Right cardiac atrium (tissue), 5 donors: ENCODE results near the gene CRB2. TPM values are rescaled to one million over a fixed set of nuclear protein-coding genes. Genes with fewer than 3 reads are reported as not detected.

Source experiments
- ATAC-seq, 2 donors: fragments of 200-7000 bp; cut with Tn5 transposase; one replicate each; pipeline versions ENCODE4 v1.8.0 to v1.9.1; 2020; ENCODE audit warnings: moderate library complexity in 2 of 2, mild to moderate bottlenecking in 1 of 2
- DNase-seq, 3 donors: peaks; one replicate each; pipeline ENCODE4 v3.0.0-alpha.2; 2020
- H3K27ac ChIP-seq: one replicate; pipeline ENCODE4 v1.5.1; 2013; ENCODE audit warnings: mild to moderate bottlenecking, low read length, control low read depth, moderate library complexity
- H3K27me3 ChIP-seq: one replicate; pipeline ENCODE4 v1.6.1; 2013; ENCODE audit not compliant: control insufficient read depth, insufficient read depth
- H3K4me1 ChIP-seq: one replicate; pipeline ENCODE4 v1.6.1; 2013; ENCODE audit warnings: low read length; ENCODE audit not compliant: control insufficient read depth, insufficient read depth
- H3K4me3 ChIP-seq: one replicate; pipeline ENCODE4 v1.5.1; 2013; ENCODE audit warnings: low read length, control low read depth
- H3K9me3 ChIP-seq: one replicate; pipeline ENCODE4 v1.6.1; 2013; ENCODE audit warnings: low read length; ENCODE audit not compliant: control insufficient read depth
- WGBS: extraction: QIAGEN DNeasy Blood & Tissue Kit; methylation state at CpG from one replicate; pipeline ENCODE4 v1.1.7; 2013; 5-methylcytosine and 5-hydroxymethylcytosine counted together
- intact Hi-C, 4 donors: fragments of 100-400 bp; cut with DNase I; formaldehyde crosslinking; loops; one replicate each; pipeline versions ENCODE4 v1.11.0 to v1.14.0; 2022 to 2023
- polyA plus RNA-seq: library from polyadenylated mRNA; stranded (reverse); fragments of 200-250 nt; gene quantifications from one replicate; pipeline ENCODE4 v1.2.3, GENCODE V29; 2013
- total RNA-seq, 4 donors: library from RNA; stranded (reverse); fragmentation: NEBNext Ultra II Directional; extraction: Animal tissue kit (Norgen Biotek cat#: 25700); gene quantifications; one replicate each; pipeline ENCODE4 v1.2.1, GENCODE V29; 2021
- donor health status: healthy with polysubstance abuse.
- donor health status: DM: no; HTN: yes; CAD: no.
- donor health status: DM: no; HTN: no; CAD: no.
- donor health status: DM: no; HTN: yes; CAD: no; lungs with severe emphysema.
- donor health status: DM: yes; HTN: yes; CAD: no.

The CRB2 gene
- total and polyA plus RNA-seq, 5 donors, result 0.02 to 0.26 (median 0.16) TPM; not detected in 1

- ATAC-seq (peak; percentile 4 to 23), DNase-seq (peak in 1 of 3 donors; percentile 36)
- peaks cover 3% of the 10 kb centered on the region for H3K4me1 ChIP-seq
- no peak overlapping the region for H3K4me3 ChIP-seq
- WGBS, result 72% methylated on average over 21 of the region's 21 CpGs
- H3K27me3 ChIP-seq, result no peaks in the 10 kb centered on the region
- intact Hi-C loops, result no loop called here
- H3K27ac ChIP-seq, result no peak overlapping the region
- no peaks in the 10 kb centered on the region for H3K9me3 ChIP-seq
These were observed 21.4 kb downstream of the CRB2 start for GRCh38 chr9:123377211-123377971.

GRCh38 chr9:123378025-123378424 is 22.0 kb downstream of the CRB2 start:
- intact Hi-C loops, result no loop called here
- ATAC-seq (no peak), DNase-seq (peak in 2 of 3 donors; percentile 49 to 65)
- Histone ChIP-seq H3K27me3 (no peaks in the 10 kb centered on the region), H3K4me1 (peaks cover 3% of the 10 kb centered on the region), H3K4me3 (no peak overlapping the region), H3K9me3 (no peaks in the 10 kb centered on the region), H3K27ac (no peak overlapping the region)
- WGBS, result 61% methylated on average over 10 of the region's 10 CpGs

- Histone ChIP-seq H3K4me1 (no peaks in the 10 kb centered on the region), H3K9me3 (no peaks in the 10 kb centered on the region), H3K27me3 (no peaks in the 10 kb centered on the region), H3K27ac (no peak overlapping the region), H3K4me3 (no peak overlapping the region)
- intact Hi-C loops, result no loop called here
- DNase-seq (peak in 2 of 3 donors; percentile 43 to 55), ATAC-seq (no peak)
- 88% methylated on average over 30 of the region's 30 CpGs for WGBS
These were observed 23.1 kb downstream of the CRB2 start for GRCh38 chr9:123378956-123379660.

DNA sequence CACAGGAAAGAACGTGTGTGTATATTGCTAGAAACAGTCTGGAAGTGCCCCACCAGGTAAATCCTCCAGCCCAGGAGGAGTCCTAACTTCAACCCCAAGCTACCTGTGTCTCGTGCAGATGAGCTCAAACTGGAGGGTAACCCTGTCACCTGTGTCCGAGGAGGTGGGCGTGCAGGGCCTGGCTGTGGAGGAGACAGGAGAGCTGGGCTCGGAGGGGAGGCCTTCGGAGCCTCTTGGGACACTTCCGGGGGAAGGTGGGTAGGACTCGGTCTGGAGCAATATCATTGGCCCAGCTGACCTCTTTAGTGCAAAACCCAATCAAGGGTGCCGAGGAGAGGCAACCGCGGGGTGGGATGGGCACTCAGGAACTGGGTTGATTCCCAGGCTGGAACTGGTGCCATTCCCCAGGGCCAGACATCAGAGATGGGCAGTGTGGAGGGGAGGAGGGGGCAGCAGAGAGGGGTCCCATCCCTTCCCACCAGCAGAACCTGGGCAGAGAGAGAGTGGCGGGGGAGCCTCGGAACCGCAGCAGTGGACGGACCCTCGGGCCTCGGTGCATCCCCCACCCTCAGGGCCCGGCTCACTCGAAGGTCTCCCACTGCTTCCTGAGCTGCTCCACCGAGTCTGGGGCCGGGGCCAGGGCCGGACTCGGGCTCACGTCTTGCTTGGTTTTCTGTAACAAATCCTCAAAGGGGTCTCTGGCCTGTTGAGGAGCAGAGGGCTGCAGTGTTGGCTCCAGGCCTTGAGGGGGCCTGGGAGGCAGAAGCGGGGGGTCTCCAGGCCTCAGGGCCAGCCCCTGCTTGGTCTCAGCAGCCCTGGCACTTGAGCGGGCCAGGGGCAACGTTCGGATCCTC is 25.1 kb downstream of the CRB2 start:
- DNase-seq (peak in 2 of 3 donors; percentile 29 to 42), ATAC-seq (no peak)
- Histone ChIP-seq H3K27me3 (no peaks in the 10 kb centered on the region), H3K27ac (no peak overlapping the region), H3K9me3 (no peaks in the 10 kb centered on the region), H3K4me3 (no peak overlapping the region), H3K4me1 (no peaks in the 10 kb centered on the region)
- 87% methylated on average over 28 of the region's 28 CpGs for whole genome bisulfite sequencing
- intact Hi-C loops, result no loop called here

DNA sequence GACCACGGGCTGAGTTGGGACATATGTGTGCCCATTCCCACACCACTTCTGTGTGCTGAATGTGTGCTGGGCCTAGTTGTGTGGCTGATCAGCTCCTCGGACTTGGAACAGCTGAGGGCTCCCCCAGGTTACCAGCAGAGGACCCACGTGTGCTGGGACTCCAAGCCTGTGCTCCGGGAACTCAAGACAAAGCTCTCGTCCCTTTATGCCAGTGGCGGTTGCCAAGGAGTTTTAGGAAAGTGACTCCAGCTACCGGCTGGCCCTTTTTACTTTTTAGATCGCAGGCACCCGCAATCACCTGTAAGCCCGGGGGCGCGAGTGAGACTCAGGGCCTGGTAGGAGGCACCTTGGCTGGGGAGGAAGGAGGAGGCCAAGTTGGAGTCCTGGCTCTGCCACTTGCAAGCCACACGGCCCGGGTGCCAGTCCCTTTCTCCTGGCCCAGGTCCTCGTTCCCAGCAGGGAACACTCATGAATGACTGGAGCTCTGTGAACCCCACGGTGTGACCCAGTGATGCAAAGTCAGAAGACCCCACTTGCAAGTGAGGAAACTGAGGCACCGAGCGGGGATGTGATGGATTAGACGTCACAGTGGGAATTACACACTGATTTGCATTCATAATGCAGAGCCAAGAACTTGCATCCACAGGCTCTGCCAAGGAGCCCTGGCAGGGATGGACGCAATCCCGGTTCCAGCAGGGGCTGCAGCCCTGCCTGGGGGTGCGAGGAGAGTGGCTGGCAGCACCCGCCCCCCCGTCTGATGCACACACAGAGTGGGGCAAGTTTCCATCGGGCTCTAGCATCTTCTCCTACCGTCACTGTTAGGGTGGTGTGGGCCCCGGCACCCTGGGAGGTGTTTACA is 26.9 kb downstream of the CRB2 start:
- Histone ChIP-seq H3K4me3 (no peak overlapping the region), H3K27me3 (no peaks in the 10 kb centered on the region), H3K27ac (no peak overlapping the region), H3K4me1 (no peaks in the 10 kb centered on the region), H3K9me3 (no peaks in the 10 kb centered on the region)
- intact Hi-C loops, result no loop called here
- DNase-seq, result peak in 2 of 3 donors; percentile 31 to 39
- ATAC-seq, result no peak
- WGBS, result 92% methylated on average over 27 of the region's 27 CpGs

GRCh38 chr9:123383512-123384170 is 27.6 kb downstream of the CRB2 start:
- Histone ChIP-seq H3K27ac (no peak overlapping the region), H3K27me3 (no peaks in the 10 kb centered on the region), H3K4me3 (no peak overlapping the region), H3K4me1 (no peaks in the 10 kb centered on the region), H3K9me3 (no peaks in the 10 kb centered on the region)
- no peak for ATAC-seq
- WGBS, result 87% methylated on average over 27 of the region's 27 CpGs
- peak in 2 of 3 donors; percentile 52 to 58 for DNase-seq
- intact Hi-C loops, result no loop called here

- Histone ChIP-seq H3K27me3 (no peaks in the 10 kb centered on the region), H3K9me3 (no peaks in the 10 kb centered on the region), H3K27ac (no peak overlapping the region), H3K4me3 (no peak overlapping the region), H3K4me1 (no peaks in the 10 kb centered on the region)
- intact Hi-C loops, result no loop called here
- WGBS, result 72% methylated on average over 14 of the region's 14 CpGs
- peak in 1 of 3 donors; percentile 32 for DNase-seq
- ATAC-seq, result no peak
These were observed 31.7 kb downstream of the CRB2 start for GRCh38 chr9:123387686-123388085.

- Histone ChIP-seq H3K9me3 (no peaks in the 10 kb centered on the region), H3K27me3 (no peaks in the 10 kb centered on the region), H3K4me3 (no peak overlapping the region), H3K4me1 (no peaks in the 10 kb centered on the region), H3K27ac (no peak overlapping the region)
- DNase-seq (peak in 1 of 3 donors; percentile 20), ATAC-seq (no peak)
- intact Hi-C loops, result no loop called here
- WGBS, result 76% methylated on average over 10 of the region's 10 CpGs
These were observed 33.1 kb downstream of the CRB2 start for GRCh38 chr9:123389070-123389469.

GRCh38 chr9:123389698-123390097 is 33.7 kb downstream of the CRB2 start:
- Histone ChIP-seq H3K4me1 (no peaks in the 10 kb centered on the region), H3K27ac (no peak overlapping the region), H3K9me3 (no peaks in the 10 kb centered on the region), H3K27me3 (no peaks in the 10 kb centered on the region), H3K4me3 (no peak overlapping the region)
- intact Hi-C loops, result no loop called here
- 73% methylated on average over 12 of the region's 12 CpGs for WGBS
- ATAC-seq (no peak), DNase-seq (peak in 1 of 3 donors; percentile 28)
